Progenitor cell of endocrine pancreas (in vitro differentiated cells): Measurements from ENCODE around the gene MSH6. TPM values are rescaled to one million over a fixed set of nuclear protein-coding genes. Genes with fewer than 3 reads are reported as not detected.

ENCODE experiments used
- DNase-seq: peaks from one replicate; pipeline ENCODE4 v3.0.0; 2021; ENCODE audit warnings: low spot score; ENCODE audit not compliant: unreplicated experiment
- H3K27ac Mint-ChIP-seq: 2 replicates; pipeline ENCODE4 v1.8.0; 2021; ENCODE audit warnings: mild to moderate bottlenecking, moderate library complexity, mixed read lengths
- H3K27me3 Mint-ChIP-seq: 2 replicates; pipeline ENCODE4 v1.8.0; 2021; ENCODE audit warnings: mixed read lengths
- H3K36me3 Mint-ChIP-seq: 2 replicates; pipeline ENCODE4 v1.8.0; 2022; ENCODE audit warnings: mixed read lengths; ENCODE audit not compliant: insufficient read depth
- H3K4me1 Mint-ChIP-seq: 2 replicates; pipeline ENCODE4 v1.8.0; 2021; ENCODE audit warnings: low read depth, mixed read lengths
- H3K4me3 Mint-ChIP-seq: 2 replicates; pipeline ENCODE4 v1.8.0; 2021; ENCODE audit warnings: low read depth, mild to moderate bottlenecking, moderate library complexity, mixed read lengths
- H3K9me3 Mint-ChIP-seq: 2 replicates; pipeline ENCODE4 v1.8.0; 2021; ENCODE audit warnings: low read depth, mixed read lengths
- total RNA-seq: library from RNA; stranded (reverse); gene quantifications from 2 replicates; pipeline ENCODE4 v1.2.1, GENCODE V29; 2021
- TF ChIP-seq, protein P1 (sequence below): fragments of 200-600 bp; sonication (generic); IDR thresholded peaks from one replicate; pipeline ENCODE4 v1.5.0; 2021; ENCODE audit warnings: antibody characterized with exemption, mild to moderate bottlenecking; ENCODE audit not compliant: unreplicated experiment

The MSH6 gene
- total RNA-seq, 1 donor from 2014 or later = 163 TPM

GRCh38 chr2:47751856-47752414 is 31.0 kb upstream of the MSH6 start:
- no peak overlapping the region for H3K27ac Mint-ChIP-seq
- peaks cover 5% of the 10 kb centered on the region for H3K4me1 Mint-ChIP-seq
- H3K4me3 Mint-ChIP-seq = no peak overlapping the region
- no peaks in the 10 kb centered on the region for H3K27me3 Mint-ChIP-seq
- H3K9me3 Mint-ChIP-seq = peaks cover 2% of the 10 kb centered on the region
- no peaks in the 10 kb centered on the region for H3K36me3 Mint-ChIP-seq
- no peak for DNase-seq
- TF ChIP-seq, protein P1, sequence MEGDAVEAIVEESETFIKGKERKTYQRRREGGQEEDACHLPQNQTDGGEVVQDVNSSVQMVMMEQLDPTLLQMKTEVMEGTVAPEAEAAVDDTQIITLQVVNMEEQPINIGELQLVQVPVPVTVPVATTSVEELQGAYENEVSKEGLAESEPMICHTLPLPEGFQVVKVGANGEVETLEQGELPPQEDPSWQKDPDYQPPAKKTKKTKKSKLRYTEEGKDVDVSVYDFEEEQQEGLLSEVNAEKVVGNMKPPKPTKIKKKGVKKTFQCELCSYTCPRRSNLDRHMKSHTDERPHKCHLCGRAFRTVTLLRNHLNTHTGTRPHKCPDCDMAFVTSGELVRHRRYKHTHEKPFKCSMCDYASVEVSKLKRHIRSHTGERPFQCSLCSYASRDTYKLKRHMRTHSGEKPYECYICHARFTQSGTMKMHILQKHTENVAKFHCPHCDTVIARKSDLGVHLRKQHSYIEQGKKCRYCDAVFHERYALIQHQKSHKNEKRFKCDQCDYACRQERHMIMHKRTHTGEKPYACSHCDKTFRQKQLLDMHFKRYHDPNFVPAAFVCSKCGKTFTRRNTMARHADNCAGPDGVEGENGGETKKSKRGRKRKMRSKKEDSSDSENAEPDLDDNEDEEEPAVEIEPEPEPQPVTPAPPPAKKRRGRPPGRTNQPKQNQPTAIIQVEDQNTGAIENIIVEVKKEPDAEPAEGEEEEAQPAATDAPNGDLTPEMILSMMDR = no peak

DNA sequence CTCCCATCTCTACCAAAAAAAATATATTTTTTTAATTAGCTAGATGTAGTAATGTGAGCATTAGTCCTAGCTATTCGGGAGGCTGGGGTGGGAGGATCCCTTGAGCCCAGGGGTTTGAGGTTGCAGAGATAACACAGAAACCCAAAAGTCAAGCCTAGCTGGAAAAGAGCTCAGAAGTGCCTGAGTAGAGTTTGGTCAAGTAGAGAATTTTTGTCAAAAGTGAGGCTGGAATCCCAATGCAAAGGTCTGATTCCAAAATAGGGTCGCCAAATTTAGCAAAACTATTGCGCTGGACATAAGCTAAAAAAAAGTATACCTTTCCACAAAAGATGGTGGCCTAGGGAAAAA is 15.5 kb upstream of the MSH6 start:
- TF ChIP-seq, protein P1 = no peak
- DNase-seq = no peak
- Mint-ChIP-seq H3K27me3 (peaks cover 17% of the 10 kb centered on the region), H3K27ac (no peak overlapping the region), H3K9me3 (peaks cover 5% of the 10 kb centered on the region), H3K36me3 (no peaks in the 10 kb centered on the region), H3K4me1 (no peaks in the 10 kb centered on the region), H3K4me3 (no peak overlapping the region)

DNA sequence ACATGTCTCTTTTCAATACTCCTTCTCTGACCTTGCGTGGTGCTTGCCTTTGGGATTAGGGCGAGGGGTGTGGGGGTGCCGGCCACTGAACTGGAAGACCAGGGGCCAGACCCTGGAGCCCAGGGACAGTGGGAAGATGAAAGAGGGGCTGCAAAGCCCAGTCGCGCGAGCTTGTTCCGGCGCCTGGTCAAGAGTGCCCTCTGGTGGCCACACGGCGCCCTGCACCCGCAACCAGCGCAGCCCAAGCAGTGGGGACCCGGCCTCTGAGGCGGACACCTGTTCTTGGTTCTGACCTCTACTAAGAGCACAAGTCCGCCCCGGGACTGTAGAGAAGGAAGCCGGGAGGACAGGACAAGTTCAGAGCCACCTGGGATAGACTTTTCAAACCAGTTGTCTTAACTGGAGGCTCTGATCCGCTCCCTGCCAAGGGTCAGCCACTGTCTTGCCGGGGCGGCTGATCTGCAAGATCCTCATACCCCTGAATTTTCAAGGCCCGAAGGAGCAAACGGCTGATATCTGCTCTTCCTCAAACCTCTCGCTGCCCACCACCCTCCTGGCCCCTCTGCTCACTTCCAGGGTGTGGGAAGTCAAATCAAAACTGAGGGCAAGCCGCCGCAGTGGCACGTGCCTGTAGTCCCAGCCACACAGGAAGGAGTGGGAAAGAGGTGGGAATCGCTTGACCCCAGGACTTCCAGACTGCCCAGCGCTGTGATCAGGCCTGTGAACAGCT is 14.9 kb upstream of the MSH6 start:
- H3K27me3 Mint-ChIP-seq = peaks cover 17% of the 10 kb centered on the region
- H3K9me3 Mint-ChIP-seq = peaks cover 5% of the 10 kb centered on the region
- TF ChIP-seq, protein P1 = peak; percentile 99
- peaks cover 1% of the 10 kb centered on the region for H3K4me1 Mint-ChIP-seq
- no peak overlapping the region for H3K4me3 Mint-ChIP-seq
- peak; percentile 78 for DNase-seq
- H3K27ac Mint-ChIP-seq = no peak overlapping the region
- no peaks in the 10 kb centered on the region for H3K36me3 Mint-ChIP-seq

DNA sequence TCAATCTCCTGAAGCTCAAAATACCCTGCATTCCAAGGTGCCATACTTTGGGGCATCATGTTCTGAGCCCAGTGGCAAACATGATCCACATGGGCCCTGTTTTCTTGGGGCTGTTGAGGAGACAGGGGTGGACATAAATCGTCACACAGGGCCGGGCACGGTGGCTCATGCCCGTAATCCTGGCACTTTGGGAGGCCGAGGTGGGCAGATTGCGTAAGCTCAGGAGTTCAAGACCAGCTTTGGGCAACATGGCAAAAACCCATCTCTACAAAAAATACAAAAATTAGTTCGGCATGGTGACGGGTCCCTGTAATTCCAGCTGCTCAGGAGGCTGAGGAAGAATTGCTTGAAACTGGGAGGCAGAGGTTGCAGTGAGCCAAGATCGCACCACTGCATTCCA is 13.6 kb upstream of the MSH6 start:
- no peak overlapping the region for H3K27ac Mint-ChIP-seq
- peaks cover 2% of the 10 kb centered on the region for H3K4me1 Mint-ChIP-seq
- no peak for DNase-seq
- no peak overlapping the region for H3K4me3 Mint-ChIP-seq
- H3K36me3 Mint-ChIP-seq = no peaks in the 10 kb centered on the region
- peaks cover 13% of the 10 kb centered on the region for H3K27me3 Mint-ChIP-seq
- peaks cover 5% of the 10 kb centered on the region for H3K9me3 Mint-ChIP-seq
- TF ChIP-seq, protein P1 = no peak

- Mint-ChIP-seq H3K9me3 (peaks cover 5% of the 10 kb centered on the region), H3K27me3 (no peaks in the 10 kb centered on the region), H3K36me3 (no peaks in the 10 kb centered on the region), H3K4me3 (no peak overlapping the region), H3K4me1 (peaks cover 2% of the 10 kb centered on the region), H3K27ac (no peak overlapping the region)
- no peak for DNase-seq
- TF ChIP-seq, protein P1 = no peak
These were observed 11.7 kb upstream of the MSH6 start for GRCh38 chr2:47771211-47771610.
